CD14-positive monocyte (primary cell): ENCODE measurements around the gene SNX12. TPM values are rescaled to one million over a fixed set of nuclear protein-coding genes. Genes with fewer than 3 reads are reported as not detected.

ENCODE experiments used
- DNase-seq, 3 donors: peaks; one replicate each; pipeline ENCODE4 v3.0.0-alpha.2; 2011 to 2022
- H2AFZ ChIP-seq: 2 replicates; pipeline ENCODE4 v1.6.0; 2012; ENCODE audit warnings: mild to moderate bottlenecking, low read depth, low read length, inconsistent platforms; ENCODE audit not compliant: insufficient read depth, poor library complexity, severe bottlenecking
- H3K27ac ChIP-seq, 2 donors: 1 replicate in 1 of 2; 2 replicates in 1 of 2; pipeline ENCODE4 v1.5.1; 2012 to 2013; ENCODE audit warnings: low read length in 2 of 2, control low read depth in 1 of 2, inconsistent platforms in 1 of 2, low read depth in 1 of 2, mild to moderate bottlenecking in 1 of 2
- H3K27me3 ChIP-seq, 2 donors: one replicate each; pipeline versions ENCODE4 v1.6.0 to v1.6.1; 2011 to 2013; ENCODE audit warnings: low read length in 2 of 2; ENCODE audit not compliant: control insufficient read depth in 2 of 2, insufficient read depth in 2 of 2
- H3K36me3 ChIP-seq, 2 donors: replicated peaks in 1 of 2; 1 replicate in 1 of 2; 2 replicates in 1 of 2; pipeline versions ENCODE4 v1.5.1 to v1.6.1; 2012 to 2013; ENCODE audit warnings: low read length in 2 of 2, control low read depth in 1 of 2, inconsistent platforms in 1 of 2, mild to moderate bottlenecking in 1 of 2; ENCODE audit not compliant: insufficient read depth in 2 of 2, control insufficient read depth in 1 of 2
- H3K4me1 ChIP-seq, 2 donors: 1 replicate in 1 of 2; 2 replicates in 1 of 2; pipeline versions ENCODE4 v1.5.1 to v1.6.1; 2012 to 2013; ENCODE audit warnings: low read length in 2 of 2, control low read depth in 1 of 2, inconsistent platforms in 1 of 2, mild to moderate bottlenecking in 1 of 2, moderate library complexity in 1 of 2; ENCODE audit not compliant: insufficient read depth in 2 of 2, control insufficient read depth in 1 of 2
- H3K4me2 ChIP-seq: replicated peaks from 2 replicates; pipeline ENCODE3; 2012; ENCODE audit warnings: low read length, moderate library complexity, mild to moderate bottlenecking; ENCODE audit not compliant: poor library complexity, severe bottlenecking; ENCODE audit errors: extremely low read depth
- H3K4me3 ChIP-seq, 3 experiments: fragments of 200-600 bp in 1 of 3; sonication (generic) in 1 of 3; replicated peaks in 1 of 3; 1 replicate in 2 of 3; 2 replicates in 1 of 3; pipeline ENCODE4 v1.5.1; 2011 to 2013; ENCODE audit warnings: low read length in 3 of 3, mild to moderate bottlenecking in 3 of 3, control low read depth in 2 of 3, low read depth in 2 of 3, inconsistent platforms in 1 of 3, moderate library complexity in 1 of 3
- H3K79me2 ChIP-seq: 2 replicates; pipeline ENCODE4 v1.6.0; 2012; ENCODE audit warnings: mild to moderate bottlenecking, control low read depth, inconsistent platforms, low read length, moderate library complexity; ENCODE audit not compliant: insufficient read depth
- H3K9ac ChIP-seq: 2 replicates; pipeline ENCODE4 v1.6.0; 2017; ENCODE audit warnings: low read length, mild to moderate bottlenecking; ENCODE audit not compliant: insufficient read depth, poor library complexity, severe bottlenecking
- H3K9me3 ChIP-seq, 2 donors: replicated peaks in 1 of 2; 1 replicate in 1 of 2; 2 replicates in 1 of 2; pipeline versions ENCODE4 v1.5.1 to v1.6.1; 2012 to 2013; ENCODE audit warnings: low read length in 2 of 2, control low read depth in 1 of 2; ENCODE audit not compliant: control insufficient read depth in 1 of 2, insufficient read depth in 1 of 2
- H4K20me1 ChIP-seq: 2 replicates; pipeline ENCODE4 v1.6.0; 2012; ENCODE audit warnings: mild to moderate bottlenecking, low read length, control low read depth, moderate library complexity; ENCODE audit not compliant: insufficient read depth
- H3K27ac Mint-ChIP-seq, 7 donors: one replicate each; pipeline ENCODE4 v1.8.0; 2020; ENCODE audit warnings: mild to moderate bottlenecking in 7 of 7, mixed read lengths in 7 of 7, moderate library complexity in 6 of 7, inconsistent platforms in 2 of 7
- H3K27me3 Mint-ChIP-seq, 3 donors: one replicate each; pipeline ENCODE4 v1.8.0; 2021 to 2022; ENCODE audit warnings: low read depth in 3 of 3, mild to moderate bottlenecking in 3 of 3, mixed read lengths in 3 of 3, moderate library complexity in 3 of 3, inconsistent platforms in 1 of 3
- H3K36me3 Mint-ChIP-seq, 2 donors: one replicate each; pipeline ENCODE4 v1.8.0; 2020; ENCODE audit warnings: mixed read lengths in 2 of 2, inconsistent platforms in 1 of 2, mild to moderate bottlenecking in 1 of 2
- H3K4me1 Mint-ChIP-seq: one replicate; pipeline ENCODE4 v1.8.0; 2020; ENCODE audit warnings: mild to moderate bottlenecking, mixed read lengths
- H3K4me3 Mint-ChIP-seq, 2 donors: one replicate each; pipeline ENCODE4 v1.8.0; 2020; ENCODE audit warnings: mild to moderate bottlenecking in 2 of 2, mixed read lengths in 2 of 2, moderate library complexity in 1 of 2
- H3K9me3 Mint-ChIP-seq, 7 donors: one replicate each; pipeline ENCODE4 v1.8.0; 2020 to 2022; ENCODE audit warnings: mixed read lengths in 7 of 7, mild to moderate bottlenecking in 6 of 7, moderate library complexity in 6 of 7, inconsistent platforms in 2 of 7
- CTCF ChIP-seq: fragments of 200-600 bp; IDR thresholded peaks from one replicate; pipeline ENCODE4 v1.8.0; 2022; ENCODE audit warnings: antibody characterized with exemption, mild to moderate bottlenecking
- WGBS: methylation state at CpG from one replicate; pipeline ENCODE4 v1.1.5; 2013; ENCODE audit warnings: missing lambda C conversion rate; ENCODE audit not compliant: insufficient coverage; 5-methylcytosine and 5-hydroxymethylcytosine counted together
- intact Hi-C, 2 donors: fragments of 100-400 bp; cut with micrococcal nuclease; formaldehyde crosslinking; loops; one replicate each; pipeline versions ENCODE4 v1.15.0 to v1.15.1; 2023
- polyA plus RNA-seq, 3 donors: library from polyadenylated mRNA; depleted of rRNA in 1 of 3; unstranded in 2 of 3; stranded (reverse) in 1 of 3; fragments of 300-500 nt in 2 of 3; fragments of >200 nt in 1 of 3; fragmentation: Illumina TruSeq in 2 of 3; gene quantifications; 1 replicate in 2 of 3; 2 replicates in 1 of 3; pipeline ENCODE4 v1.2.3, GENCODE V29; 2012 to 2021

Gene SNX12
- polyA plus RNA-seq, 3 donors = 4.2 to 12.9 (median 5.0) TPM

DNA sequence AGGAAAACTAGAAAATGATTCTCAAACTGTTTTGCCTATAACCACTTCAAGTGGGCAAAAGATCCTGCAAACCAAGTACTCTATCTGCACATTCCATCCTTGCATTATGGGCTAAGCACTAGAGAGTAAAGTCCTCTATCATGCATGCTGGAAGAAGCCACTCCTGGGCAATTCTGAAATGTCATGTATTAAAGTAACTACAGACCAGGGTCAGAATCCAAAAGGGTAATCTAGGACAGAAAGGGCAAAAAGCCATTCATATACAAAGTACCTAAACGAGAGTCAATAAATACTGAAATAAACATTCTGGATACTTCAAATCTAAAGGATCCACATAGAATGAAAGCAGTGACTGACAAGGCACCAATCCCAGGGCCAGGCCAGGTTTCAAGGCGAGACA, 1.0 kb downstream of the SNX12 start:
- no peak for DNase-seq
- H3K9me3 ChIP-seq = no peaks in the 10 kb centered on the region
- no peaks in the 10 kb centered on the region for H4K20me1 ChIP-seq
- H3K27ac ChIP-seq = peak overlapping the region; percentile 81 to 91
- peak overlapping the region; percentile 71 to 85 (median 85) for H3K4me3 ChIP-seq
- Mint-ChIP-seq H3K36me3 (peaks cover 9 to 14% of the 10 kb centered on the region in 2 donors), H3K27ac (peak overlapping the region in 5 of 7 donors; percentile 90 to 98 (median 97)), H3K27me3 (peaks cover 0 to 7% (median 0%) of the 10 kb centered on the region in 3 donors), H3K4me3 (peak overlapping the region; percentile 92 to 97), H3K9me3 (peaks cover 0 to 6% (median 5%) of the 10 kb centered on the region in 7 donors), H3K4me1 (peaks cover 17% of the 10 kb centered on the region)
- intact Hi-C loops = no loop called here
- WGBS = 50% methylated on average over 1 of the region's 2 CpGs
- H2AFZ ChIP-seq = peak overlapping the region; percentile 78
- H3K27me3 ChIP-seq = no peaks in the 10 kb centered on the region
- H3K4me1 ChIP-seq = peaks cover 13% of the 10 kb centered on the region in 2 donors
- no peak for TF ChIP-seq CTCF
- H3K79me2 ChIP-seq = peaks cover 38% of the 10 kb centered on the region
- H3K36me3 ChIP-seq = peaks cover 2 to 10% of the 10 kb centered on the region in 2 donors
- peak overlapping the region; percentile 81 for H3K9ac ChIP-seq
- peak overlapping the region; percentile 77 for H3K4me2 ChIP-seq

DNA sequence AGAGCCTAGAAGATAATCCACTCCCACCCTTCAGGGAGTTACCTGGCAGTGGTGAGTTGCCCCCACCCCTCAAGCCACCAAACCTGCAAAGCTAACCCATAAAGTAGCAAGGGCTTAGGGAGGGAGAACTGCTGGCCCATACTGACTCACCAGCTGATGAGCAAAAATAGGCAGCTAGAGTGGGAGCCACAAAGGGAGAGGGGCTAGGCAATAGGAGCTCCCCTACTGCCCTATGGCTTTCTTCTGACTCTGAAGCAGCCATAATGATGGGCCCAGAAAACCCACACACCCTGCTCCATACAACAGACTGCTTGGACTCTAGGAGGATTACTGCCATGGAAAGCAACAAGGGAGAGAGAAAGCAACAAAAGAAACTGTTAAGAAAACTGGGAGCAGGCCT, 8.0 kb downstream of the SNX12 start:
- H3K4me1 Mint-ChIP-seq = peaks cover 41% of the 10 kb centered on the region
- H3K36me3 Mint-ChIP-seq = peaks cover 20 to 24% of the 10 kb centered on the region in 2 donors
- Histone ChIP-seq H2AFZ (no peak overlapping the region), H3K9ac (no peak overlapping the region), H3K36me3 (peaks cover 14 to 32% of the 10 kb centered on the region in 2 donors), H3K79me2 (peaks cover 18% of the 10 kb centered on the region), H4K20me1 (no peaks in the 10 kb centered on the region), H3K27me3 (no peaks in the 10 kb centered on the region), H3K4me2 (no peak overlapping the region), H3K27ac (no peak overlapping the region), H3K4me1 (peaks cover 35 to 41% of the 10 kb centered on the region in 2 donors), H3K9me3 (no peaks in the 10 kb centered on the region), H3K4me3 (no peak overlapping the region)
- no peaks in the 10 kb centered on the region for H3K9me3 Mint-ChIP-seq
- DNase-seq = no peak
- H3K4me3 Mint-ChIP-seq = no peak overlapping the region
- intact Hi-C loops = no loop called here
- peaks cover 0 to 2% (median 0%) of the 10 kb centered on the region in 3 donors for H3K27me3 Mint-ChIP-seq
- no peak overlapping the region for H3K27ac Mint-ChIP-seq
- TF ChIP-seq CTCF = no peak
